ENCODE results near the gene ASF1A. TPM values are rescaled to one million over a fixed set of nuclear protein-coding genes. Genes with fewer than 3 reads are reported as not detected.

ASF1A gene
- total RNA-seq, 2 donors from 2014 or later = 14.4 to 17.1 TPM

DNA sequence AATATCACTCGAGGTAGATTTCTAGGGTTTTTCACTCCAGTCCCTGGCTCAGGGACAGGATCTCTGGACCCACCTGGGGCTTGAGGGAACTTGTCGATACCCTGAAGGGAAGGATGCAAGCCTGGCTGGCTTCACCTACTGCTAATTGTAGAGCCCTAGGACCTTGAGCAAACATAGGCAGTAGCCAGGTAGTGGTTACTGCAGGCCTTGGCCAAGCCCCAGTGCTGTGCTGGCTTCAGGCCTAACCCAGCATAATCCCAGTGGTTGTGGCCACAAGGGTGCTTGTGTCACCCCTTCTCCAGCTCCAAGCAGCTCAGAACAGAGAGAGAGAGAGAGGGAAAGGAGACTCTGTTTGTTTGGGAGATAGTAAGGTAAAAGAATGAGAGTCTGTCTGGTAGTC is 46.8 kb downstream of the ASF1A start:
- DNase-seq = no peak
- intact Hi-C loops (cut with DNase I, micrococcal nuclease) = no loop called here
- ATAC-seq = no peak

- intact Hi-C loops (cut with DNase I, micrococcal nuclease) = no loop called here
- ATAC-seq (no peak), DNase-seq (no peak)
Observed at GRCh38 chr6:118945217-118945616, 51.3 kb downstream of the ASF1A start.

- ATAC-seq (no peak), DNase-seq (no peak)
- intact Hi-C loops (cut with DNase I, micrococcal nuclease) = no loop called here
Observed at GRCh38 chr6:118952683-118953082, 58.7 kb downstream of the ASF1A start.

DNA sequence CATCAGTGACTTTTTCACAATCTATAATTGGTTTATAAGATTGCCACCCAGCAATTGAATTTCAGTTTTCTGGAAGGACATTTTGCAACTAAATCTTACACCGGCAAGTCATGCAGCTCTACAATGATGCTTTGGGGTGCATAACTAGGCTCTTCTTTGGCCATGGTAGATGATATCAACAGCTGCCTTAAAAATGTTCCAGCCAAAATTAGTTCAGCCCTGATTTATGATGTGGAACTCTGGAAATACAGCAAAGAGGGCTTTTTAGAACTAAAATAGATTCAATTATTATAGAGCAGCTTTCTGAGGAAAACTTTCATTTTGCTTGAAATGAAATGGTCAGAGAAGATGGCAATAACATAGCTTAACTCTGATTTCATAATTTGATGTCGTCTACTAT is 59.4 kb downstream of the ASF1A start:
- DNase-seq = no peak
- no peak for ATAC-seq
- intact Hi-C loops (cut with DNase I, micrococcal nuclease) = no loop called here

Other genes with a start within 250 kb of the ASF1A start
- gene CEP85L, start 242.6 kb upstream of the ASF1A start, total RNA-seq = 1 to 10 TPM; 2.7 to 6.2 TPM
- 10 to 100 TPM; 16.2 to 19.0 TPM for gene MCM9, start 41.0 kb downstream of the ASF1A start, total RNA-seq
- under 1 TPM; 0.85 to 0.95 TPM for gene FAM184A, start 184.5 kb downstream of the ASF1A start, total RNA-seq